Neuron (in vitro differentiated cells): ENCODE results near the gene ADGRV1.

Experiments used
- H2AFZ ChIP-seq: one replicate; pipeline ENCODE4 v1.6.1; 2013; ENCODE audit warnings: low read depth, mild to moderate bottlenecking, inconsistent platforms, low read length, moderate library complexity
- H3K27me3 ChIP-seq: one replicate; pipeline ENCODE4 v1.6.1; 2013; ENCODE audit warnings: low read length; ENCODE audit not compliant: insufficient read depth
- H3K36me3 ChIP-seq: one replicate; pipeline ENCODE4 v1.6.1; 2013; ENCODE audit warnings: low read length; ENCODE audit not compliant: insufficient read depth
- H3K4me1 ChIP-seq: one replicate; pipeline ENCODE4 v1.6.1; 2013; ENCODE audit warnings: low read length; ENCODE audit not compliant: insufficient read depth
- H3K4me3 ChIP-seq: 2 replicates; pipeline ENCODE4 v1.5.1; 2013; ENCODE audit warnings: mild to moderate bottlenecking, low read length, moderate library complexity
- H3K9me3 ChIP-seq: one replicate; pipeline ENCODE4 v1.6.1; 2013; ENCODE audit warnings: low read length

Gene ADGRV1

DNA sequence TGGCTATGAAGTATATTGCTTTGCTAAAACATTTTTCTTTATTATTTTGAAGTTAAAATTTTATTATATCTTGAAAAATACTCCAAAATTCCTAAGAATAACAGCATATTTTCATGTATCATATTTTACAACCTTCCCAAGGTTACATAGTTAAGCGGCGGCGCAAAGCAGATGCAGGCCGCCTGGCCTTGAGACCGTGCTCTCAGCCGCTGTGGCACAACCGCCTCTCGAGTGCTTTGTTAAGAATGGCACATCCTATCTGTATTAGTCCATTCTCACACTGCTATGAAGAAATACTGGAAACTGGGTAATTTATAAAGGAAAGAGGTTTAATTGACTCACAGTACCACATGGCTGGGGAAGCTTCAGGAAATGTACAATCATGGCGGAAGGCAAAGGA lies 595.7 kb downstream of the ADGRV1 start:
- Histone ChIP-seq H3K4me3 (no peak overlapping the region), H3K4me1 (peaks cover 9% of the 10 kb centered on the region), H3K9me3 (no peaks in the 10 kb centered on the region), H3K27me3 (no peaks in the 10 kb centered on the region), H3K36me3 (peaks cover 13% of the 10 kb centered on the region), H2AFZ (no peak overlapping the region)

DNA sequence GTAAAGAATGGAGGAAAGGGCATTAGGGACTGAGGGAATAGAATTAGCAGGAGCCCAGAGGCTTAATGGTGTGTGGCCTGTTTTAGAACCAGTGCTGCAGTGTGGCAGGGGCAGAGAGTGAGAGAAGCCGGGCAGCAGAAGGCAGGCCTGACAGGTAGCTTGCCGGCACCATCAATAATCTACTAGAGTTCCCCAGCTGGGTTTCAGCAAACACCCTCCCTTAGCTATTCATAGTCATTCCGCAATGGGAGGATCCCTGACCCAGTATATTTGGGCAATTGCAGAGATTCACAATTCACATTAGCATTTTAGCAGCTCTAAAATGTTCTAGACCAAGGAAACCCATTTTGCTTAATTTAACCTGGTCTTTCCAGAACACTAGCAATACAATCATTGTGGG lies 596.7 kb downstream of the ADGRV1 start:
- Histone ChIP-seq H3K4me1 (peaks cover 9% of the 10 kb centered on the region), H3K9me3 (no peaks in the 10 kb centered on the region), H3K36me3 (peaks cover 10% of the 10 kb centered on the region), H3K4me3 (no peak overlapping the region), H3K27me3 (no peaks in the 10 kb centered on the region), H2AFZ (no peak overlapping the region)

DNA sequence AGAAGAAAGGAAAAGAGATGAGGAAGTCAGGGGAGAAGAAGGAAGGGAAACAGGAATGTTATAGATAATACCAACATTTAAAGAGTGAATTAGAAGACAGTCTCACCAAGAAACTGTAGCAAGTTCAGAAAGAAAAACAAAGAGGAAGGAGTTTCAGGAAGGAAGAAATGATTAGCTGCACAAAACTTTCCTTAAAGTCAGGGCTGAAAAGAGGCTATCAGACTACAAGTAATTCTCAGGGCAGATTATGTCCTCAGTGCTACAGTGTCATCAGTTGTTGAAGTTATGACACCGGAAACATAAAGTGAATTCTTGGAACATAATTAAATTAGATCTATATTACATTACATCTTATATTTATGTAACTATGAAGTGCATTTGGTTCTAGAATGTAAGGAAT lies 597.6 kb downstream of the ADGRV1 start:
- no peak overlapping the region for H2AFZ ChIP-seq
- H3K36me3 ChIP-seq, result peaks cover 10% of the 10 kb centered on the region
- H3K9me3 ChIP-seq, result no peaks in the 10 kb centered on the region
- peaks cover 9% of the 10 kb centered on the region for H3K4me1 ChIP-seq
- no peaks in the 10 kb centered on the region for H3K27me3 ChIP-seq
- no peak overlapping the region for H3K4me3 ChIP-seq

DNA sequence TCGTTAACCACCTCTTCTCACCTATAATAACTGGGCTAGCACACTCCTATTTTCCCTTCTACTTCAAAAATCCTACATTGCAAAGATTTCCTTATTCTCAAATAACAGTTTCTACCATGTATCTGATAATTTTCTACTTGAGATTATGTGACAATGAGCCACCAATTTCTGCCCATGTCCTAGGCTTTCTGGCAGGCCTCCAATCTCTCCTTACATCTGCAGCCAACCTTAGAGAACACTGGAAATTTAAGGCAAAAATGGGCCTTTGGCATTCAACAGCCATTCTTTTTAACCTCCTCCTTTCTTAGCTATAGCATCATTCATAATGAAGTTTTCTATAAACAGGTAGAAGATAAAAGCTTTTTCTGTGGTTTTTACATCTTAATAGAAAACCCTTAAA lies 599.4 kb downstream of the ADGRV1 start:
- peaks cover 9% of the 10 kb centered on the region for H3K36me3 ChIP-seq
- H3K9me3 ChIP-seq, result no peaks in the 10 kb centered on the region
- peaks cover 23% of the 10 kb centered on the region for H3K4me1 ChIP-seq
- no peak overlapping the region for H3K4me3 ChIP-seq
- H3K27me3 ChIP-seq, result no peaks in the 10 kb centered on the region
- no peak overlapping the region for H2AFZ ChIP-seq

DNA sequence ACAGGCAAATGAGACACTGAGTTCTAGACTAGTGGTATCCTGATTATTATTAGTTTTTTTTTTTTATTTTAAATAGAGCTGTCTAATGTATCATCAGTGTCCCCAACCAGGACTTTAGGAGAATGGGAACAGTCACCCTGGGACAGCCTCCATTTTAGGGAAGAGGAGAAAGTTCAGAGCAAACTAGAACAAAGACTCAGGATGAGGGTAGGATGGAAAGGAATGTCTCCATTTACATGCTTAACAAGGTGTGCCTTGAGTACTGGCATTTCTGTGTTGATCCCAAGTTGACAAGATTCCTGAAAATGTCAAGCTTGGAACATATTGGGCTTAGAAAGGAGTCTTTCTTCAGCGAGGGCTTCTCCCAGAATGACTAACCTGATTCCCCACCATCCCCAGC lies 601.0 kb downstream of the ADGRV1 start:
- Histone ChIP-seq H2AFZ (no peak overlapping the region), H3K4me1 (peaks cover 18% of the 10 kb centered on the region), H3K4me3 (no peak overlapping the region), H3K27me3 (no peaks in the 10 kb centered on the region), H3K9me3 (no peaks in the 10 kb centered on the region), H3K36me3 (peaks cover 6% of the 10 kb centered on the region)

DNA sequence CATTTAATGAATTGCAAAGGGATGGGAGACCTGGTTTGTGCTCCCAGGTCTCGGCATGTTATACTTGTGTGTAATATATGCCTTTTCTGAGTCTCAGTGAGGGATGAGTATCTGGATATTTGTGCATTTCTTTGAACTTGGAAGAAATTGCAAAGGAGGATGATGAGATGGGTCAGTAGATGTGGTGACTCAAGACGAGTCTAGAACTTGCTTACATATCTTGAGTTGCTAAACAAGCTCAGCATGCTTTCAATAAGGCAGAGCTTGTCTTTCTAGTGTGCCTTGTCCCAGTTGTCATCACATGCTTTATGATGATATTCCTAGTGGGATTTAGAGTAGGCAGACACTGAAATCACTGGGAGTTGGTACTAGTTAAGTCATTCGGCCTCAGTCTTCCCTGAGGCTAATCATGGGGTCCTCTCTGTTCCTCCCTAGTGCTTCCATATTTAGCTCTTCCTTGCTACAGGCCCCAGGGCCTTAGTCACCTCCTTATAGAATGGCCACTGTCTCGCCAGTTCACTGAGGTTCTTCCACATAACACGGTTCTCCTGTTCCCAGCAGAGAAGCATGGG lies 602.2 kb downstream of the ADGRV1 start:
- Histone ChIP-seq H3K4me1 (peaks cover 18% of the 10 kb centered on the region), H3K36me3 (peaks cover 6% of the 10 kb centered on the region), H3K27me3 (no peaks in the 10 kb centered on the region), H2AFZ (no peak overlapping the region), H3K4me3 (no peak overlapping the region), H3K9me3 (no peaks in the 10 kb centered on the region)

DNA sequence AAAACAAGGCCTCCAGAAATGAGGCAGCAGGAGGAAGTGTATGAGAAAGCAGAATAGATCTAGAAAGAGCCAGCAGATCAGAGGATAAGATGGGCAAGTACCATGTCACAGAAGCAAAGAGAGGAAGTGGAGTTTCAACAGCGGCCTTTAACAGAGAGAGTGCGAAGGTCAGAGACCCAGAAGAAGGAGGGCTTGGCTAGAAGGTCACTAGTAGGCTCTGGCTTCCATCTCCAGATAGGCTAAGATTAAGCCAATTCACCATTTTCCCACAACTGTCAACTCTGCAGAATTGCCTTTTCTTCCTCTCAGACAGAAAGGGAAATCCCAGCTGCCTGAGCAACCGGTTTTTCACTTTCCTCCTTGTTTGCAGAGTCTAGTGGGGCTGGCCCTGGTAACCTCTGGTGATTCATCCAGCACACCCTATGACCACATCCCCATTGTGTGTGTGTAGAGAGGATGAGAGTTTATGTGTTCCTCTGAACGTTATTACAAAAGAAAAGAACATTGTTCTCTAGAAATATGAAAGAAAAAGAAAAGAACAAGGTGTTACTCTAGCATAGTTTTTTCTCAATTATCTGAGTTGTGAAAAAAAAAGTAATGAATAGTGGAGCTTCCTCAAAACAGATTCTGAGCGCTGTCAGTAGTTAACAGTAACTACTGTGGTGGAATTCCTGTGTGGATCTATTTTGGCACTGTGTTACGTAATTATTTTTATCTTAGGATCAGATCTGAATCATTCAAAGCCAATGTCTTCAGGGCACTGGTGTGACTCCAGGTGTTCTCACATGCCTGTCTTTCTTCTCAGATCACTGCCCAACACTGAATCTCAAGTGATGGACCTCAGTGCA lies 604.2 kb downstream of the ADGRV1 start:
- no peaks in the 10 kb centered on the region for H3K27me3 ChIP-seq
- no peak overlapping the region for H2AFZ ChIP-seq
- no peak overlapping the region for H3K4me3 ChIP-seq
- H3K4me1 ChIP-seq, result peaks cover 18% of the 10 kb centered on the region
- no peaks in the 10 kb centered on the region for H3K9me3 ChIP-seq
- H3K36me3 ChIP-seq, result peaks cover 3% of the 10 kb centered on the region

DNA sequence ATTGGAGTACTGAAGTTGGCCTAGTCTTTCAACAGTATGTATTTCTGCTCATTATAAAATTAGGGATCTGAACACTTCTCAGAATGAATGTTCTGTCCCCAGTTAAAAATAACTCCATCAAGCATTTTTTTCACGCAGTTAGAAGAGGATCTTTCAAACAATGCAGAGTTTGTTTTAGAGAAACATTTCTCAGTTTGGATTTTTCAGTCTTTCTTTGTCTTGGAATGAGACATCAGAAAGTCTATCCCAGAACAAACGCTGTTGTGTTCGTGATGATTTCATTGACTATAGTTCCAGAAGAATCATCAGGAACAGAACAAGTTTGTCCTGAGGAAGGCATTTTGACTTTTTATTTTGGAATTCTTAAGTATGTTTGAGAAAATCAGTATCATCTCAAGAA lies 605.8 kb downstream of the ADGRV1 start:
- Histone ChIP-seq H2AFZ (no peak overlapping the region), H3K4me3 (no peak overlapping the region), H3K36me3 (peaks cover 2% of the 10 kb centered on the region), H3K27me3 (no peaks in the 10 kb centered on the region), H3K4me1 (peaks cover 18% of the 10 kb centered on the region), H3K9me3 (no peaks in the 10 kb centered on the region)

DNA sequence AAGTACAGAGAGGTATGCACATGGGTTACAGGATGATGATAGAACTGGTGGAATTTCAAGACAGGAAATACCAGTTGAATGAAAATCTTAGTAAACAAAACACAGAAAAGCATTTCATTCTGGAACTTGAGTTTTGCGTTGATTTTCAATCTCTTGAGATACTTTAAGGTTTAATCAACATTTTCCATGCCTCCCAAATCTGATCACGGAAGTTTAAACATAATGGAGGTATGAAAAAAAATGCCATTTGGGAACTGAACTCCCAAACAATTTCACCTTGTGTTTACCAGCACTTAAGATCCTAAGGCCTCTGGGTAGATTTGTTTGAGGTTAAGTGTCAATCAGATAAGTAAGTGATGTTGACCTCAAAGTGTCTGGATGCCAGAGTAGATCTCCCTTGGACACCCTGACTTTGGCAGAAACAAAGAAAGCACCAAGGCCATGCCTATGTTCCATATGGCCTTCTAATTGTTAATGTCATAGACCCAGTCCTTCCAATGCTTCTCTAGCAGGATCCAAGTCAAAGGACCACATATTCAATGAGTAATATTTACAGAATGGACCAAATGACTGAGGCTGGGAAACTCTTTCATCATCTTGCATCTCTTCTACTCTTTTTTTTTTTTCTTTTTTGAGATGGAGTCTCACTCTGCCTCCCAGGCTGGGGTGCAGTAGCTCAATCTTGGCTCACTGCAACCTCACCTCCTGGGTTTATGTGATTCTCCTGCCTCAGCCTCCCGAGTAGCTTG lies 607.6 kb downstream of the ADGRV1 start:
- Histone ChIP-seq H3K4me1 (peaks cover 18% of the 10 kb centered on the region), H3K9me3 (no peaks in the 10 kb centered on the region), H3K4me3 (no peak overlapping the region), H3K36me3 (peaks cover 2% of the 10 kb centered on the region), H3K27me3 (no peaks in the 10 kb centered on the region), H2AFZ (no peak overlapping the region)

DNA sequence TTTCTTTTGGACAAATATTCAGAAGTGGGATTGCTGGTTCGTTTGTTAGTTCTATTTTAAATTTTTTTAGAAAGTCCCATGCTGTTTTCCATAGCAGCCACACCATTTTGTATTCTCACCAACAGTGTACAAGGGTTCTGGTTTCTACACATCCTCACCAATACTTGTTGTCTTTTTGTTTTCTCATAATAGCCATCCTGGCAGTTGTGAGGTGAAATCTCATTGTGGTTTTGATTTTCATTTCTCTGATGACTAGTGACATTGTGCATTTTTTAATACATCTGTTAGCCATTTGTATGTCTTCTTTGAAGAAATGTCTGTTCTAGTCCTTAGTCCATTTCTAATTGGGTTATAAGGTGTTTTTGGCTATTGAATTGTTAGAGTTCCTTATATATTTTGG lies 610.3 kb downstream of the ADGRV1 start:
- Histone ChIP-seq H3K4me1 (no peaks in the 10 kb centered on the region), H3K27me3 (no peaks in the 10 kb centered on the region), H2AFZ (no peak overlapping the region), H3K9me3 (no peaks in the 10 kb centered on the region), H3K36me3 (peaks cover 2% of the 10 kb centered on the region), H3K4me3 (no peak overlapping the region)

DNA sequence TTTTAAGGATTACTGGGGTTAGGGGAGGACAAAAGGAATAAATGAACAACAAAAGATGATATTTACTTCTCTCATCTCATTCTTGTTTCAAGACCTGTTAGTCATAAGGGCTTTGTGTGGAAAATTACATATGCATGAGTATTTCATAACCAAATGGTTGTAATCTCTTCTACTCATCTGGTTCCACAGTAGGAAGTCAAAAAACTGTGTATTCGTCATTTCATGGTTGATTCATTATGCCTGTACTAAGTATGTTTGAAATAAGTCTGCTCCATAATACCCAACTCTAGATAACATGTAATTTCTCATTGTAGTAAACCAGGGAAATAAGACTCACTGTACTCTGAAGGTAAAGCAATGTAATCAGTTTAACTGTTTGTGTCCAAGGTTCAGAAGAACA lies 611.7 kb downstream of the ADGRV1 start:
- no peaks in the 10 kb centered on the region for H3K9me3 ChIP-seq
- H3K4me1 ChIP-seq, result no peaks in the 10 kb centered on the region
- no peaks in the 10 kb centered on the region for H3K27me3 ChIP-seq
- H3K4me3 ChIP-seq, result no peak overlapping the region
- no peaks in the 10 kb centered on the region for H3K36me3 ChIP-seq
- H2AFZ ChIP-seq, result no peak overlapping the region

DNA sequence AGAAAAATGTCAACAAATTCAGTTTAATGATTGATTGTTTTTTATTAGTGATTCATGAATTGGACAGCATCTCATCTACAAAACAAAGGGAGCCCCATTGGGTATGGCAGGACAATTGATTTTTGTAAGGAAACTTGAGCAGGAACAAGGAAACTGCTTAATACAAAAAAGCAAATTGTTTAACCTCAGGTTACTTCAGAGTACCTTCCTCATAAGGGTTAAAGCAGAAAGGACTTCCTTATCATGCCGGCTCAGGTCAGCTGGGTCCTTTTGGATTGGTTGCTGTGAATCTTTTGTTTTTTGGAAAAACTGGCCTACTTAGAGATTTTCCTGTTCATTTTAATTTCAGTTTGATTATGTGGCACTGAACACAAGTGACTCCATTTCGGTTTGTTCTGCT lies 612.7 kb downstream of the ADGRV1 start:
- H3K36me3 ChIP-seq, result no peaks in the 10 kb centered on the region
- H3K27me3 ChIP-seq, result no peaks in the 10 kb centered on the region
- peaks cover 10% of the 10 kb centered on the region for H3K4me1 ChIP-seq
- no peak overlapping the region for H3K4me3 ChIP-seq
- H3K9me3 ChIP-seq, result no peaks in the 10 kb centered on the region
- H2AFZ ChIP-seq, result no peak overlapping the region

DNA sequence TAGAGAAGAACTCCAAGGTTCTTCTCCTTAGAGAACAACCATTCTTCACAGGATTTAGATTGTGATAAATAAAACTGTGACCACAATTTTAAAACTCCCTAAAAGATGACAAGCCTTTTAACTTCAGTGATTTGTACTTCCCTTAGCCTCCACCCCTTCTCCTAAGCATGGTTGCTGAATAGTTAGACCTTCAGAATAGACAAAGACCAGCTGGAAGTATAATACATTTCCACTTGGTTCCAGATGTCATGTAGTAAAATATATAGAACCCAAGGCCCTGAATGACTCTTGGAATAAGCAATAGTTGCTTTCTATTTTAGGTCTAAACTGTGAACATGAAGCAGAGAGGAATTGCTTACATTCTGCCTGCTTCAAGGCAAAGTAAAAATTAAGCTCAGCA lies 615.8 kb downstream of the ADGRV1 start:
- H3K27me3 ChIP-seq, result no peaks in the 10 kb centered on the region
- H3K36me3 ChIP-seq, result no peaks in the 10 kb centered on the region
- H2AFZ ChIP-seq, result no peak overlapping the region
- H3K9me3 ChIP-seq, result no peaks in the 10 kb centered on the region
- no peak overlapping the region for H3K4me3 ChIP-seq
- peaks cover 14% of the 10 kb centered on the region for H3K4me1 ChIP-seq
